NK-92 (cell line): Measurements from ENCODE around the gene ADIG.
"Not testable (repeated sequence)": the region's sequence is repeated elsewhere in the genome, so short reads cannot be mapped to it uniquely, and the experiment has no call there.

ENCODE experiments used
- DNase-seq: peaks from one replicate; lab custom pipeline; 2025; ENCODE audit not compliant: unreplicated experiment; lab: John Stamatoyannopoulos, UW

ADIG gene

DNA sequence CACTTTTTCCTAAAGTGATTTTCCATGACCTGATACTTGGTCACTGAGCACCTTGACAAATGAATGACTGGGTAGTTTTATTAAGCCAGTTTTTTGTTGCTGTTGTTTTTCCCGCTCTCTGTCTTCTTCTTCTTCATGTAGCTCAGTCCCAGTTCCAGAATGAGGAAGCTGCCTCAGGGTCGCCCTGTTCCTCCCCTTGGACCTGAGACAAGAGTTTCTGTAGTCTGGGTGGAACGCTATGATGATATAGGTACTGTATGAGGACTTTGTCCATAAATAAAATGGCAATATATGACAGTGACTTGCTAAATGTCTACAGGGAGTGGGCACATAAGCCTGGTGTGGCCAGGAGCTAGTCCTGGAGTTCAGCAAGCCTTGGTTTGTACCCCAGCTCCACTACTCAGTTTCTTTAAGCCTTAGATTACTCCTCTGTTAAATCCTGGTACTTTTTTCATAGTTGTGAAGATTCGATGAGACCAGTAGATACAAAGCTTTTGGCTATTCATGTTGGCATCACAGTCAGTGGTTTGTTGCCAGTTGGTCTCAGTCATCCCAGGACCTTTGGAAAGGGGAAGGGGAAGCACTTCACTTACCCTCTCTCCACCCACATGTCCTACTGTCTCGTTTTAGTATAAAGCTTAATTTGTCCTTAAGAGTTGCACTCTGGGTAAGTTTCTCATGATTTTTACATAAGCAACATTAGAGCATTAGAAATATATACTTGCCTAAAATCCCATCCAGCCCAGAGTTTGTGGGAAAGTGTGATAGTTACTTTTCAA lies 11.1 kb upstream of the ADIG start:
- no peak for DNase-seq

DNA sequence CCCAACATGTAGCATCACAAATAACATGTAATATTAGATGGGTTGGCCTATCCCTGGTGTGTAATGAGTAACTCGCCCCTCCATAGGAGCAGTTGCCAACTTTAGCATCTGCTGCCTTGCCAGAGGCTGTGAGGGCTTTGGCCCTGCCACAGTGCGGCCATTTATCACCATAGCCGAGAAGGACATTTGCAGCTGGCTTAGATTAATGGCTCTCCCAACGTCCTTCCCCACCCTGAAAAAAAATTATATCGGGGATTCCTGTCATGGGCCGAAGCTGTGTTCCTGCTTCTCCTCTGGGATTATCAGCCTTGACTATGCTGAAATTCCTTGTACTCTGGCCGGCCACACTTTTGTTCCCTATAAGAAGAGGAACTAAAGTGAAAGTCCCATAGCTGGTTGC lies 7.6 kb upstream of the ADIG start:
- no peak for DNase-seq

DNA sequence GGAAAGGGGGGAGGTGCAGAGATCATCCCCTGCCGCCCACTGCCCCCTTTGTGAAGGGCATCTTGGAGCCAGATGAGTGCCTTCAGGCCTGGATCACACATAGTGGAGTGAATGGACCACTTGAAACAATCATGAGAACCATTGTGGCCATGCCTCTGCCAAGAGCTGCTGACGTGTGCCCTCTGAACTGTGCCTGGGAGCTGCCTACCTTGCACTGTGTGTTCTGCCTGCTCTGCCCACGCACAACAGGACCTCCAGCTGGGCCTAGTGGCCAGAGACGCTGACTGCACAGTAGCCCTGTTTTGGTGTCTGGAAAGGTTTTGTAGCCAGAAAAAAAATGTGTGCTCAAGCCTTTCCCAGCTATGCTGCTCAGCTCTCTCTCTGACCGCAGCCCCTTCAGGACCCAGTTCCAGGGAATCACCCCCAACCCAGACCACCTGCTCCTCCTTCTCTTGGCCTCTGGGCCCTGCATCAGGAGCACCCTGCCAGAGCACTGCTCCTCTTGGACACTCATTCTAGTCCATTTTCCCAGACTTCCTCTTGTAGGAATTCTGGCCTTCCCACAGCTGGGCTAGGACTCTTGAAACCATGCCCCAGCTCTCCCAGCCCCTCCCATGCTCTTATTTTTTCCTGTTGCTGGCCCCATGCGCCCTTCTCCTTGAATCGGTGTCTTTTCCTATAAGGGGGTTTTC lies 1.6 kb upstream of the ADIG start:
- no peak for DNase-seq

DNA sequence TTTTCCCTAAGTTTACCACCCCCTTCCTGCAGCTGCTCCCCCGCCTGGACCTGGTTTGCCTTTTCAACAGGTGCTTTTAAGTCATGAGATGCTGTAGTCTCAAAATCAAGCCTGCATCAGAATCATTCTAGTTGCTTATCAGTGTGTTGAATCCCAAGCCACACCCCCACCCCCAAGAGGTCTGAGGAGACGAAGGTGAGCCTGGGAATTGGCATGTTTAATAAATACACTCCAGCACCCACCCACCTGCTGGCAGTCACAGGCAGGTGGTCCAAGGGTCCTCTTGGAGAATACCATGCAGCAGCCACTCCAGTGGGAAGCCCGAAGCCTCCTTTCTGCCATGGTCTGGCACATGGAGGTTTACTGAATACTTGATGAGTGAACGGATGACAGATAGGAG lies 1.1 kb upstream of the ADIG start:
- DNase-seq: no peak

DNA sequence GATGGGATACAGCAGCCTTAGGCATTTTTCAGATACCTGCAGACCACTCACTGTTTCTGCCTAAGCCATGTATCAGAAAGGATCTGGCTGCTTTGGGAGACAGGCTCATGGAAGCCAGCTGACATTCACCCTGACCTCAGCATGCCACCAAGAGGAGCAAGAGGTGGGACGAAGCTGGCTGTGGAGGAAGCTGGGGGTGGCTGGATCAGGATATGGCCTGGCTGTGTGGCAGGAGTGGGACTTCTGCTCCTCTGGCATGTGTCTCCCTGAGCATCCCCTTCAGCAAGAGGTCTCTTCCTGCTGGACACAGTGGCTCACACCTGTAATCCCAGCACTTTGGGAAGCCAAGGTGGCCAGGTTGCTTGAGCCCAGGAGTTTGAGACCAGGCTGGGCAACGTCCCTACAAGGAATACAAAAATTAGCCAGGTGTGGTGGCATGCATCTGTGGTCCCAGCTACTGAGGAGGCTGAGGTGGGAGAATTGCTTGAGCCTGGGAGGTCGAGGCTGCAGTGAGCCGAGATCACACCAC lies 897 bp downstream of the ADIG start:
- no peak for DNase-seq

DNA sequence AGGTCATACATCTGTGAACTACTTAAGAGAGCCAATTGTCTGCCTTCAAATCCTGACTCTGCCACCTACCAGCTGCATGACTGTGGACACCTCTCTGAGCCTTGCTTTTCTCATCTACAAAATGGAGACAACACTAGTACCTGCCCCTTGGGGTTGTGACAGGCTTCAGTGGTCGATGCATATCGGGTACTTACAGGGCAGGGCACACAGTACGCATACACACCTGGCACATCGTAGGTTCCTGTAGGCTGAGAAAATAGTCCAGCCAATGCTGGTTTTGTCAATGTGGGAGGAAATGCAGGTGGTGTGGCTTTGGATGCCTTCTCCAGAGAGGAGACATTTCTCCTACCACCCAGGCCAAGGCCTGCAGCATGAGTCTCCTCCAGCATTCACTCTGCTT lies 2.3 kb downstream of the ADIG start:
- no peak for DNase-seq

DNA sequence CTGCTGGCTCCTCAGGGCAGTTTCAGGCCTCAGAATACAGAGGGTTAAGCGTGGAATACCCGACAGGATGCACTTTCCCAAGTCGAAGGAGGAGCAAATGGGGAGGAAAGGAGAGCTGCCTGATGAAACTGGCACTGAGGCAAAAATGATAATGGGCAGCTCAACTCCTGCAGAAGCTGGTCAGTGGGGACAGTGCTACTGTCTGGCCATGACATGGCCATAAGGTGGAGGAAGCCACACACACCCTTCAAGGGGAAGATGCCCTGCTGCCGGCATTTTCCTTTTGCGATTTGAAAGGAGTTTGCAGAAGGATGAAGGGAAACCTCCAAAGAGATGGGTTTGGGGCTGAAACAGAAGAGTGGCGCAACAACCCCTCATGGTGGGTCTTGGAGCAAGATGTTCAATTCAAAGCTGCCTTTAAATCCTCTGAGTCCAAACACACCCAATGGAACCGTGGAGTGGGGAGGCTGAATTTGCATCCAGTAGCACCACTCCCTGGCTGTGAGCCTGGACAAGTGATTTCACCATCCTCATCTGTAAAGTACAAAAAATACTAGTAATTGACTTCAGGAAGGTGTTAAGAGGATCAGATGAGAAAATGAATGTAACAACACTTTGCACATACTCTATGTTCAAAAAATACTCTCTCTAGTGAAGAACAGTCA lies 3.2 kb downstream of the ADIG start:
- no peak for DNase-seq

DNA sequence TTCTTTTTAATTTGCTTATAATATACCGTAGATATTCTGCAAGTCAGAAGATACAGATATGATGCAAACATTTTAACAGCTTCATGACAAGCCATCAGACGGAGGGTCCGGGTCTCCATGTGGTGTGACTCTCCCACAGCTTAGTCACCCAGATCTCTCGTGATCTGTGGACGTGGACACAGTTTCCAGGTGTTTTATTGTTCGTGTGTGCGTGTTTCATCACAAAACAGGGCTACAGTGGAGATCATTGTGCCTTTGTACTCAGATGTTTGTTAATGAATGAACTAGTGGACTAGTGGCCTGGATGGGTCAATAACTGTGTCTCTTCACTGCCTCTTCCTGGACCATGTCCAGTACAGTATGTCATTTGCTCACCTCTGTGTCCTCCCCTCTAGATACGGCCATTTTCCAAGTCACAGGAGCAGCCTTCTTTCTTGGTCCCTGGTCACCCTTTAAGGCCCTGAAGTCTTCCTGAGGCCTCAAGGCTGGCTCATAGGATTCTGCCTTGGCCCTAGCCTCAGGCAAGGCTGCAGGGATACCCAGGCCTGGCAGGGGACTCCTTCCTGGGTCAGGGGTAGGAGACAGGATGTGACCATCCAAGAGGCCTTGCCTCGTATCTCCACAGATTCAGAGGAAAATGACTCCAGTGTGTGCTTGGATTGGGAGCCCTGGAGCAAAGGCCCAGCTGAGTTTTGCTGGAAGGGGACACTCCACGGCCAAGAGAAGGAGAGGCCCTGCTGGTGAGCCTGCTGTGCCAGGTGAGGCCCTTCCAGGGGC lies 4.6 kb downstream of the ADIG start:
- DNase-seq: no peak

DNA sequence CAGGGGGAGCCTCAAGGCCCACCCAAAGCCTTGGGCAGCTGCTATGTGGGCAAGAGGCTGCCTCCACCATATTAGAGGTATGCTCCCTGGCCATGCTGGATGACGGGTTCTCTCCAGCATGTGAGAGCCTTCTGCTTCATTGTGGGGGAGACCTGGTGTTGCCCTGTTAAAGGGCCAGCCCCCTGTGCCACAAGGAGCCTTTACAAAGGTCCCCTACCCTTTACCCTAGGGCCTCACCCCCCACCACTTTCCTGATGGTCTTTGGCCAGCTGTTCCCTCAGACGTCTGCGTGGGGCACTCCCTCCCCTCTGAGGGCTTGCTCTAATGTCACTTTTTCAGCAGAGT lies 5.2 kb downstream of the ADIG start:
- no peak for DNase-seq

DNA sequence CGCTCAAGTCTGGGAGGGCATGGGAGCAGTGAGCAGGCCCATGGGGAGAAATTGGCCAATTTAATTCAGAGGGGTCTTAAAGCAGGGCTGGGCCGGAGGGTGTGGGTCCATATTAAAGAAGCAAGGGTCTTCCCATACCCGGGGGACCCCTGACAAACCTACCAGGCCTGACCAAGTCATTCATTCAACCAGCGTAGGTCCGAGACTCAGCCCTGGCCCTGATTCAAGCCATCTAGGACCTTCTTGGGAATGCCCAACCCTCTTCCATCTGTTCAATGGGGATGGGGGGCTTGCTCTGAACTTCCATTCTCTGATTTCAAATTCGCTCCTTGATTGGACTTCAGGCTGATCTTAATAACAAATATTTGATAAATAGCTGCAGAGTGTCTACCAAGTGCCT lies 7.3 kb downstream of the ADIG start:
- DNase-seq: no peak

DNA sequence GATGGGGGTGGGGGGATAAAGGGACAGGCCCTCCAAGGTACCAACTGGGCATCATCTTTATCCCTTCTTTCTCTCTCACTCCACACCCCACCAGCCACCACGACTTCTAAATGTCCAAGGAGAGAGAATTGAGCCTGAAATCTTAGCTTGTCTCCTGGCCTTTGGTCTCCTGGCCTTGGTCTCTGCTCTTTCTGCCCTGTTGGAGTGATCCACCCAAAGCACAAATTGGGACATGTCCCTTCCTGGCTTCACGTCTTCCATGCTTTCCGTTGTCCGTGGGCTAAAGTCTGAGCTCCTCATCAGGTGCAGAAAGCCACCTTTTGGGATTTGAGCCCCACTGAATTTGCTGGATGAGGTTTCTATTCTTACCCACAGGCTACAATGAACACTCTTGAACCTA lies 8.4 kb downstream of the ADIG start:
- DNase-seq: no peak

DNA sequence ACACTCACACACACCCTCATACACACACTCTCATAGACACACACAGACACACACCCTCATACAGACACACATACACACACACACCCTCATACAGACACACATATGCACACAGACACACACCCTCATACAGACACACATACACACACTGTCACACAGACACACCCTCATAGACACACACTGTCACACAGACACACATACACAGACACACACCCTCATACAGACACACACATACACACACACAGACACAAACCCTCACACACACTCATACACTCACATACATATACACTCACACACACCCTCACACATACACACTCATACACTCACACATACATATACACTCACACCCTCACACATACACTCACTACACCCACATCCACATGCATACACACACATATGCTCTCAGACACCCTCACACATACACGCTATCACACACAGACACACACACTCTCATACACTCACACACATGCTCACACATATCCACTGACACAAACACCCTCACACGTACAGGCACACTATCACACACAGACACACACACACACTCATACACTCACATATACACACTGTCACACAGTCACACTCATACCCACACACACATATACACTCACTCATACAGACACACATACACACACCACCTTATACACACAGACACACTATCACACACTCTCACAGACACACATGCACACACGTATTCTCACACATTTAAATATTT lies 9.1 kb downstream of the ADIG start:
- no peak for DNase-seq

DNA sequence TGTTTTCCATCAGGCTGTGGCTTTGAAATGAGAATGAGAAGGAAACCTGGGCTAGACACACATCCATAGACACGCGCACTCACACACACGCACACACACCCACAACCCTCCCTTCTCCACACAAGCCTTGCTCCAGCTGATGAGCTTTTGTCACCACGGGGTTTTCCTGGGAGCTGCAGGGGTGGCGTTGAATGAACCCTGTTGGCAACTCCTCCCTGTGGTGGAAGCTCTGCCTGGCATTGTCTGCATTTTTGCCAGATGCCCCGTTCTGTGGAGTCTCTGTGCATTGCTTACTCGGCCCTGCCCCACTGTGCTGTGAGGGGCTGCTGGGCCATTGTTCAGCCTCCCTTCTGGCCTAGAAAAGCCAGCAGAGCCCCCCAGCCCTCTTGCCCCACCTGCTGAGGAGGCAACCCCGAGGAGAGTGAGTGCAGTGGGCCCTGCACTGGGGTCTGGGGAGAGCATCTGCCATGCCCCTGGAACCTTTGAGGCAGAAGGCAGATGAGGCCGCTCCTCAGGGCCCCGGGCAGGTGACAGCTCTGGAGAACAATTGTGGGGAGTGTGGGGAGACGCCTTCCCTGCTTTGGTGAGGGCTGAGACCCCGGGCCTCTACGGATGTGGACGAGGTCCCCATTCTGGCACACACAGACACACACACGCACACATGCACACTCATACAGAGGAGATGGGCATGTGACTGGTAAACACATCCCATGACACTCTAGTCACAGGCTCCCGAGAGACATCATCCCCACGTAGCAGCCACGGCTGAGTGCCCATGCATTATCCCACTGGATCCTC lies 9.9 kb downstream of the ADIG start:
- DNase-seq: no peak

DNA sequence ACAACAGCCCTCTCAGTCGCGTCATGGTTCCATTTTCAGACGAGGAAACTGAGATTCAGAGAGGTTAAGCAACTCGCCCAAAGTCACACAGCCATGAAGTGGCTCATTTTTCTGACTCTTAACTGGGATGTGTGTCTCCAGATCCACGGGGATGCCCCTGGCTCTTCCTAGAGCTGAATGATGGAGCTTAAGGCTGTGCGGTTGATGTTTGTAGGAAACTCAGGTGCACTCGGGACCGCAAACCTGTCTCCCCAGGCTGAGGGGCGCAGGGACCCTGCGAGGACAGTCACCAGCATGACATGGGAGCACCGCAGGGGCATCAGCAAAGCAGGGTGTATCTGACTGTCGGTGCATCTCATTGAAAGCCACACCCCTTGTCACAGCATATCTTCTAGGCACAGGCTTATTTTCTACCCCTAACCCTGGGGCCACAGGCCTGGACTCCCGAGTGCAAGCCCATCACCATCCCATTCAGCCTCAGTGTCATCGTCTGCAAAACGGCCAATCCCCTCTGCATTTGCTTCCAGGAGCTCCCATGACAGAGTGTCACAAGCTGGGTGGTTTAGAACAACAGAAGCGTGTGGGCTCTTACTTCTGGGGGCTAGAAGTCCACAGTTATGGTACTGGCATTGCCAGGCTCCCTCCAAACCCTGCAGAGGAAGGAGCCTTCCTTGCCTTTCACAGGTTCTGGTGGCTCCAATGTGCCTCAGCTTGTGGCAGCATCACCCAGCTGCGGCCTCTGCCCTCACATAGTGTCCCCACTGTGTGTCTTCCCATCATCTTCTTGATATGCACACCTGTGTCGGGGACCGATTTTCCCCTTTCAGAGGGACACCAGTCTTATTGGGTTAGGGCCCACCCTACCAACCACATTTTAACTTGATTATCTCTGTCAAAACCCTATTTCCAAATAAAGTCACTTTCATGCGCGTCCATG lies 10.7 kb downstream of the ADIG start:
- DNase-seq: no peak

DNA sequence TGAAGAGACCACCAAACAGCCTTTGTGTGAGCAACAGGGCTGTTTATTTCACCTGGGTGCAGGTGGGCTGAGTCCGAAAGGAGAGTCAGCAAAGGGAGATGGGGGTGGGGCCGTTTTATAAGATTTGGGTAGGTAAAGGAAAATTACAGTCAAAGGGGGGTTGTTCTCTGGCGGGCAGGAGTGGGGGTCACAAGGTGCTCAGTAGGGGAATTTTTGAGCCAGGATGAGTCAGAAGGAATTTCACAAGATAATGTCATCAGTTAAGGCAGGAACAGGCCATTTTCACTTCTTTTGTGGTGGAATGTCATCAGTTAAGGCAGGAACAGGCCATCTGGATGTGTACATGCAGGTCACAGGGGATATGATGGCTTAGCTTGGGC lies 11.4 kb downstream of the ADIG start:
- not testable (repeated sequence) for DNase-seq

DNA sequence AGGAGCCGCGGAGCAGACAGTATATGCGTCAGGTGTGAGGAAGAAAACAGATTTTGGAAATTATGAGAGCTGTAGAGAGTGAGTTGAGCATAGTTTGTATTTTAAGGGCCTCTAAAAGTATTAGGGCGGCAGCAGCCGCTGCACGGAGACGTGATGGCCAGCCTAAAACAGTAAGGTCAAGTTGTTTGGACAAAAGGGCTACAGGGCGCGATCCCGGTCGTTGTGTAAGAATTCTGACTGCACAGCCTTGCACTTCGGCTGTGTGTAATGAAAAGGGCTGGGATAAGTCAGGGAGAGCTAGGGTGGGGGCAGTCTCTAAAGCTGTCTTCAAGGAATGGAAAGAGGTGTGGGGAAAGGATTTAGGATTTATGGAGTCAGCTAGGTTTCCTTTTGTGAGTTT lies 13.3 kb downstream of the ADIG start:
- not testable (repeated sequence) for DNase-seq

DNA sequence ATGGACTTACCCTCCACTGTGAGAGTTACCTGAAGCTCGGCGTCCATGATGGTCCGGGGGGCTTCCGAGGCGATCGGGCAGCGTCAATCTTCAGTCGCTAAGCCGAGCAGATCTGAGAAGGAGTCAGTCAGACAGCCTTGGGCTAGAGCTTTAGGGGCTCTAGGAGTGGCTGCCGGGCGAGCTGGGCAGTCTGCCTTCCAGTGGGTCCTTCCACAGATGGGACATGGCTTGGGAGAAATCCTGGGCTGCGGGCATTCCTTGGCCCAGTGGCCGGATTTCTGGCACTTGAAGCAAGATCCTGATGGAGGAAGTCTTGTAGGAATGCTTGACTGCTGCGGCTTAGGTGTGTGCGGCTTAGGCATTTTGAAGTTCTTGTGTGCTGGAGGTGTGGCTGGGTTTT lies 14.9 kb downstream of the ADIG start:
- DNase-seq: not testable (repeated sequence)

DNA sequence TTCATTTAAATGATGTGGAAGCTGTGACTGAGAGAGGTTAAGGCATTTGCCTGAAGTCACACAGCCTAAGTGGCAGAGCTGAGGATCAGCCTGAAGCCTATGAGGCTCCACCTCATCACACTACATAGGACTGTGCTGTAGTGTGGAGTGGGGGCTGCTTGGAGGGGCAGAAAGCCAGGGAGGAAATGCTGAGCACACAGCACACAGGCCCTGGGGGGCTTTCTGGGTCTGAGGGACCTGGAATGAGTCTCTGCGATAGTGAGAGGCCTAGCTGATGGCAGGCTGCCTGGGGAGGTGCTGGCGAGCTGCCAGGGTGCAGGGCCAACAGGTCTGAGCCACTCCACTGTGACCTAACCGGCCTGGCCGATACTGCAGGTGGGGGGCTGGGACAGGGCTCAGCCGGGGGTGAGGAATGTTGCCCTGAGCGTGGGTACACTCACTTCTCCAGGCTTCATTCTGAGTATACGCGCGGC lies 18.4 kb downstream of the ADIG start:
- no peak for DNase-seq

DNA sequence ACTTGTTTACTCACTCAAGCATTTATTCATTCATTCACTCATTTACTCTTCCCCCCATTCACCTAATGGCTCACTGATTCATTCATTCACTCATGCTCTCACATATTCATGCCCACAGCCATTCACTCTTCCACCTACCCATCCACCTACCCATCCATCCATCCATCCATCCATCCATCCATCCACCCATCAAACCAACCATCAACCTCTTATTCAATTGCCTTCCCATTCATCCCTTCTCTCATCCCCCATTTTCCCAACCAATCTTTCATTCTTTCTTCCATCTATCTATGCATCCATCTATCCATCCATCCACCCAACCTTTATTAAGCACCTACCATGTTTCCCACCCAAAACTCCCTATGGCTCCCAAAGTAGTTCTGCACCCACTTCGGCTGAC lies 19.1 kb downstream of the ADIG start:
- no peak for DNase-seq
